ENCODE data around the gene S100A6.

The S100A6 gene

GRCh38 chr1:153545067-153546055 is 9.6 kb upstream of the S100A6 start, which contains the start of gene S100A4:
TSS of gene S100A4 (minus strand) at chr1:153545806. CDS start at chr1:153544794, 1,012 bp downstream.
- peak; percentile 81 for DNase-seq (ENCODE audit: low spot score)

DNA sequence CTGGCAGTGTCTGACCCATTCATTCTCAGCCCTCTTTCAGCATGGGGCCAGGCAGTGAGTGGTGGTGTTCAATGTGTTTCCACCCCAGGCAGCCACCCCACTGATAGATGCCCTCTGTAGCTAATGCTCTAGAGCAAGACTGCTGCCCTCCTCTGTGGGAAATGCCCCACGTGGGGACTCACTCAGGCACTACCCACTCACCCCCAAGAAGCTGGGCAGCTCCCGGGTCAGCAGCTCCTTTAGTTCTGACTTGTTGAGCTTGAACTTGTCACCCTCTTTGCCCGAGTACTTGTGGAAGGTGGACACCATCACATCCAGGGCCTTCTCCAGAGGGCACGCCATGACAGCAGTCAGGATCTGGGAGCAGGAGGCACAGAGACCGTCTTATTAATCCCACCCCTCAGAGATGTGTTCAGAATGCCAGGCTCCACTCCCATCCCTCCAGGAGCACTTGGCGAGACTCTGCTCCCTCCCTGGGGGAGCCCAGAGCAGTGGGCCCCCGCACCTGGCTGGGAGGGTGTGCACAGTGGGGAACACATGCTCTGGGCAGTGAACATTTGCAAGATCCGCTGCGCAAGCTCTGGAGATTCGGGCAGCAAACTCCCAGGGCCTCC is 8.8 kb upstream of the S100A6 start:
- DNase-seq (ENCODE audit: low spot score), result no peak

- DNase-seq (ENCODE audit: low spot score), result peak; percentile 15
These were observed 7.9 kb upstream of the S100A6 start for GRCh38 chr1:153543736-153544135.

GRCh38 chr1:153542956-153543711 is 7.3 kb upstream of the S100A6 start:
- no peak for DNase-seq (ENCODE audit: low spot score)

DNA sequence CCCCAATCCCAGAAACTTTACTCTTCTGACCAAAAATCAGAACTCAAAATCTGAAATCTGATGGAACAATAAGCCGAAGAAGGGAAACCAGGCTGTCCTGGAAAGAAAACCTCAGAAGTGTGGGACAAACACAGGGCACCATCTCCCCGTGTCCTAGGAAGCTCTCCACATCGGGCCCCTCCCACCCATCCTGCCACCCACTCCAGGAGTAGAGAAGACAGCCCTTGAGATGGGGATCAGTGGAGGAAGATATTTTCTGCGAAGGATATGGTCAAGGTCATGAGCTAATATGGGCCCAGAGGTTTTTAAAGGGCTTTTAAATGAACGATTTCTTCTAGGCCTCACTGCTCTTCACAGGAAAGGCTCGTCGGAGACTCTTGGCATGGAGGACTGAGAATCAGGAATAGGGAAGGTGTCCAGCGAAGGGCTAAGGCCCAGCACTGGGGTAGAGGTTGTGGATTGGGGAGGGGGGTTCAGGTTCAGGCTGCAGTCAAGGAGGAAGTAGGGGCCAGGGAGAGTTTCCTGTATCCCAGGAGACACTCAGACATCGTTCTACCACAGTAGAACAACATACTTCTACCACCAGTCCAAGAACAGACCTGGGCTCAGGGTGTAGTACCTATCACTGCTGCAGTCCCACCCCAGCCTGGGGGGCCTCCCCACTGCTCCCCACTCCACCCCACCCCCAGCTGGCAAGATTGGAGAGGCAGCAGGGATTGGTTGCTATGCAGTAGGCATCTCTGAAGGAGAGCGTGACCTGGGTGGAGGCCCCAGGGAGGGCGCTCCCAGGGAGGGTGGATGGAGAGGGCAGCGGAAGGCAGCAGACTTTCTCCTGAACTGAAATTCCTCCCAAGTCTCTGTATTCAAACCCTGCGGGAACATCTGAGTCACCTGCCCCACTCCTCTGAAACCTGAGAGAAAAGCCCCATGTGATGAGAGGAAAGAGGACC is 6.1 kb upstream of the S100A6 start:
- DNase-seq (ENCODE audit: low spot score), result no peak

DNA sequence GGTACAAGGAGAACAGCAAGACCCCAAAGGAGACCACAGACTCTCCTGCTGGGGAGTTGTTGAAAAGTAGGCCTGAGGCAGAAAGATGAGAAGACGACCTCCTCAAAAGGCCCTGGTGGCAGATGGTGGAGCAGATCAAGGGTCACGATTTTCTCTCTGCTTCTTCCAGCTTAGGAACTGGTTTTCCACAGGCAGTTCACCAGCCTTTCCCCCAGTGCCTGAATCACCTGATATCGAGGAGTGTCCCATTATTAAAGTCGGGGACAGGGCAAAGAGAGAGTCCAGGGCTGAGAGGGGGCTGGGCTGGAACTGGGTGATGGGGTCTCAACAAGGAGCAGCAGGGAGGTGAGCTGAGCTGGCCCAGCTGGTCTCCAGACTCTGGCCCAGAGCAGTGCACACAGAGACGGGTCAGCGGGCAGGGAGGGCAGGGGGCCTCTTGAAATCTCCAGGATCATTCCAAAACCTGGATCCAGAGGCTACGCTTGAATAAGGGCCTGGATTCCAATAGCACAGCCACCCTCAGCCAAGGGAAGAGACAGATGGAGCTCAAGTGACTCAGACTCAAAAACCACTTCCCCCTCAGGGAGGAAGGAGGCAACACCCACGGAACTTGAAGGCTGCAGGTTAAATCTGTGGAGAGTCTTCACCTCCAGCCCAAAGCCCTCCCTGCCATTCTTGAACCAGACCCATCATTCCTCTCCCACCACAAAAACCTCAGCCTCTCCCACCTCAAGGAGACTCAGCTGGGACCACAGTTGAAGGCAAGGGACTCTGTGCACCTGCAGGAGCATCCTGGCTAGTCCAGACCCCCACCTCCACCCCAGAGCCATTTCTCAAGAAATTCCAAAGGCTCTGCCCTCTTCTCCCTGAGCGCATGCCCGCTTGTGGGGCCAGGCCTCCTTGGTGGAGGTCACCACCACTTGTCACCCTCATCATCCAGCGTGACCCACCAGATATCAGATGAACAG is 4.9 kb upstream of the S100A6 start, which contains the start of gene S100A5:
S100A5 (minus strand) TSS at position 541 of the 968 bp plus-strand sequence. CDS start 743 bp downstream, outside the sequence.
- DNase-seq (ENCODE audit: low spot score), result no peak

- DNase-seq (ENCODE audit: low spot score), result no peak
These were observed 3.8 kb upstream of the S100A6 start for GRCh38 chr1:153539395-153540093.

DNA sequence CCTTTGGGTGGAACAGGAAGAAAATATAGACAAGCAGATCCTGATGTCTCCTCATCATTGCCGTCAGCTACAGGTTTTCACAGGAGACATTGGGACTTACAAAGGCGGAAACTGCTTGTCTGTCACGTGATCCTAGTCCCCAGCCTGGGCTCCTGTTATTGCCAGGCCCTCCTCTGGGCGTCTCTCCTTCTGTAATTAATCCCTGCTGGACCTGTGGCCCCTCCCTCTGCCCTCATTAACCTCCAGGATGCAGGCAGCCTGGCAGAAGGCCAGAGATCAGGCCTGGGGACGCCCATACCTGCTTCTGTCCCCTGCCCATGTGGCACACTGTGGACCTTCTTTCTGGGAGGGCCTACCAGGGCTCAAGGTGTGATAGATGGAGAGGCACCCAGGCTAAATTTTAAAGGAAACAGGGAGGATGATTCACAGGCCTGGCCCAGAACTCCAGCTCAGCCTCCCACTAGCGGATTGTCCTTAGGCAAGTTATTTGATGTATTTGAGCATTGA is 2.6 kb upstream of the S100A6 start:
- no peak for DNase-seq (ENCODE audit: low spot score)

- DNase-seq (ENCODE audit: low spot score), result no peak
These were observed 1.6 kb upstream of the S100A6 start for GRCh38 chr1:153537376-153537730.

- DNase-seq (ENCODE audit: low spot score), result no peak
These were observed 1.0 kb upstream of the S100A6 start for GRCh38 chr1:153536671-153537375.

DNA sequence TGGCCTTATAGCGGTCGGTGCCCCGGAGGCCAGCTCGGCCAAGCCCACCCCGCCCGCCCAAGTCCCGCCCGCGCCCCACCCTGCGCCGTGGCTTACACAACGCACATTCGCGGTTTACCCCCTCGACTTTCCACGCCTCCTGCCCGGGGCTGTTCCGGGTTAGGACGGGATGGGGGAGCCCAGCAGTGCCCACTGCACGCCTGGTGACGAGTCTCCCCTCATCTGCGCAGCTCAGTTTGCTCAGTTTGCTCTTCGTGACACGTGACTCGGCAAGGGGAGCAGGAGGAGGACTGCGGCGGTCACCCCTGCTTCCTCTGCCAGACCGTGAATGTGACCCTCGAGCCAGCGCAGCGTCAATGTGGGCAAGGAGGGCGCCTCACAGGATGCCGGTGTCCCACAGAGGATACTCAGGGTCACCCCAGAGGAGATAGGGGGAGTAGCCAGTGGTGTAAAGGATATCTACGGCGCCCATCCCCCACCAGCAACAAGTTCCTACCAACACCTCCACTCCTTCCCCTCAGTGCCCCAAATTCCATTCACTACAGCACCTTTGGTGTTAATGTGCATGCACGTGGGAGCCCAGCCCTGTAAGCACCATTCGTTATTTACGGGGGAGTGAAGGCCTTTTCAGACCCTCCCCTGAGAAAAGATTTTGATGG is 350 bp upstream of the S100A6 start:
- peak; percentile 60 for DNase-seq (ENCODE audit: low spot score)

- no peak for DNase-seq (ENCODE audit: low spot score)
These were observed 908 bp downstream of the S100A6 start for GRCh38 chr1:153534925-153535241.

DNA sequence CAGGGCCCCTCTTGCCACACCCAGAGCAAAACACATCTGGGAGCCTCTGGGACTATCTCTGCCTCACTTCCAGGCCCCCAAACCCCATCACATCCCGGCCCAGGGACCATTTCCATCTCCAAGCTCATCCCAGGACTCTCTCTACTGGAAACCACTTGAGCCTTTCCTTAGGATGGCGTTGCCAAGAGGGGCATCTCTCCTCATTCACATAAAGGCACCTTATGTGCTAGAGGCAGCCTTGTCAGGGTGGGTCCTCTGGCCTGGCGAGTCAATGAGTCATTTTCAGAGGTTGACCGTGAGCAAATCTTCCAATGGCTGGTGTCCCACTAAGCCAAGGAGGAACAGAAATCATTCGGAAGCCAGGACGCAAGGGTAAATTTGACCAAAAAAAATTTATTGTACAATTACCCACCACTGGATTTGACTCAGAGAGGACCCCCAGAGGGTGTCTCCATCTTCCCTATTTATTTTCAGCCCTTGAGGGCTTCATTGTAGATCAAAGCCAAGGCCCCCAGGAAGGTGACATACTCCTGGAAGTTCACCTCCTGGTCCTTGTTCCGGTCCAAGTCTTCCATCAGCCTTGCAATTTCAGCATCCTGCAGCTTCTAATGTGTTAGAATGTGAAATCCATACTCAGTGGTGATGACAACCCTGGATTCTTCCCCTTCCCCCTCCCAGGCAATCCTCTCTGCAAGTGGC is 1.4 kb downstream of the S100A6 start:
- peak; percentile 40 for DNase-seq (ENCODE audit: low spot score)

DNA sequence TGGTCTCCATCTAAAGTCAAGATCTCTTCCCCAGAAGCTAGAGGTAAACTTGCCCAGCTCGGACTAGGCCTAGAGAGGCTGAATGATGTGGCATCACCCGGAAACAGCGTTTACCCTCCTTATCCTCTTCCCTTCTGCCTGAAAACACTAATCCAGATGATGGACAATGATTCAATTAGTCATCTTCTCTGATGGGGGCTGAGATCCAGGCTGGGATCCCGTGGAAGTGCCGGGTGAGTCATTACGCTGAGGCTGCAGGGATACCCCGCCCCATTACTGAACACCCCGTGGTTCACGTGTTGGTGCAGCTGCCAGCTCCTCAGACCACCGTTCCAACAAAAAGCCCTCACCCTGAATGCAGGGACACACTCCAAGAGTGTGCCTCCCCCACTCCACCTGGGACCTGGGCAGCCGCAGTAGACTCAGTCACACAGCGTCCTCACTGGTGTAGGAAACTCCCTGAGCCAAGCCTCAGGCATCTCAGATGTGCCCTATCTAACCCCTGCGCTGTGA is 2.0 kb downstream of the S100A6 start:
- DNase-seq (ENCODE audit: low spot score), result peak; percentile 44

DNA sequence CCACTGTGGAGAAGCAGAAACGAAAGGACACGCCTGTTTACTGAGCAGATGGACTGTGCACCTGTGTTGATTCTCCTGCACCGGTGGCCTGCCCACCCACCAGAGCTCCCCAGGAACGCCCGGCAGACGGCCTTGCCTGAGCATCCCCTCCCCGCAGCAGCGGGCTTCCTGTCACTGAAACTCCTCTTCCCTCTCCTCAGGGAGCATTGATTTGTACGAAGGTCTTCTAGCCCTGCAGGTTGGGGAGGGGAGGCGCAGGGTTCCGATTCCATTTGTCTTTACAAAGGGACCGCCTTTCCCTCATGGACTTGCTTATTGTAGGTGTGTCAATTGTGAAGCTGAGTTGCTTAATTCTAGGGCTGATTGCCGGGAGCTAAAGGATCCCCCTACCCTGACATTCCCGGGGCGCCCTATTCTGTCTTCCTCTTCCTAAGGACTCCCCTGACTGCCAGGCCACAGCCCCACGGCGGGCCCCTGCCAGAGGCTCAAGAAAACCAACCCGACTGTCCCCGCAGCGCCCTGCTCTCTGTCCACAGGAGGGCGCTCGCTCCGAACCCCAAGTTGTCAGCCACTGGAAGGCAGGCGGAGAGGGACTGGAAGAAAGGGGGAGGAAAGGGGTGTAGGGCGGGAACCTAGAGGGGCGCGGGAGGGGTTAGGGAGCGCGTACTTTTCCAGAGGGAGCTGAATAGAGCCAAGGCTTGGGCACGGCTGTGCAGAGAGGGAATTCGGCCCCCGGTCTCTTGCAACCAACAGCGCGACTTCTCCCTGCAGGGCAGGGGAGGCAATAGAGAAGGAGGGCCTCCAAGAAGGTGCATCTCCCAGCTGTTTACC is 2.8 kb downstream of the S100A6 start:
- peak; percentile 88 for DNase-seq (ENCODE audit: low spot score)

GRCh38 chr1:153532181-153532580 is 3.6 kb downstream of the S100A6 start:
- no peak for DNase-seq (ENCODE audit: low spot score)
